ENCODE measurements around the gene VSIG10L.
A peak's percentile ranks its signal among the peaks of the same experiment; 100 is the strongest.

Gene VSIG10L

DNA sequence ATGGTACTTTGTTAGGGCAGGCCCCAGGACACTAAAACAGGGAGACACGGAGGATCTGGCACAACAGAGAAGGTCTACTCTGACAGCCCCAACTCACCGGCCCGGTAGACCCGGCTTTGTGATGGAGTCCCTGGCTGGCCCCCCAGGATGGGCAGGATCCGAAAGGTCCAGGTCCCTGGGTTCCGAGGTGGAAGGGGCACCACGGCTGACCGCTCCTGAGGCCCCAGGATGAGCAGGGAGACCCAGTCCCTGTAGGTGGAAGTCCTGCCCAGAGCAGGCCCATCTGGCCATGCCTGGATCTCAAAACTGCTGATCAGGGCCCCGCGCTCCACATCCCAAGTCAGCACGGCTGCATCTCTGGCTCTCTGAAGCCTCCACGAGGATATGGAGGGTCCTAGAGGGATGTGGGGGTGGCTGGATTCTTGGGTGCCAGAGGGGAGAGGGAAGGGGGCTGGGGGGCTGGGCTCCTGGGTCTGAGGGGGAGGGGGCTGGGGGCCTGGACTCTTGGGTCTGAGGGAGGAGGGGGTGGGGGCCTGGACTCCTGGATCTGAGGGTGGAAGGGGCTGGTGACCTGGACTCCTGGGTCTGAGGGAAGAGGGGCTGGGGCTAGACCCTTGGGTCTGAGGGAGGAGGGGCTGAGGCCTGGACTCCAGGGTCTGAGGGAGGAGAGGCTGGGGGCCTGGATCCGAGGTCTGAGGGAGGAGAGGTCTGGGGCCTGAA is 4.6 kb downstream of the VSIG10L start:
- Mint-ChIP-seq H3K36me3 (ENCODE audit: low read depth) (no peaks in the 10 kb centered on the region), H3K27ac (no peak overlapping the region), H3K9me3 (peaks cover 2% of the 10 kb centered on the region), H3K4me3 (no peak overlapping the region), H3K27me3 (peaks cover 3% of the 10 kb centered on the region), H3K4me1 (ENCODE audit: low read depth) (peaks cover 16% of the 10 kb centered on the region)
- DNase-seq, result no peak

DNA sequence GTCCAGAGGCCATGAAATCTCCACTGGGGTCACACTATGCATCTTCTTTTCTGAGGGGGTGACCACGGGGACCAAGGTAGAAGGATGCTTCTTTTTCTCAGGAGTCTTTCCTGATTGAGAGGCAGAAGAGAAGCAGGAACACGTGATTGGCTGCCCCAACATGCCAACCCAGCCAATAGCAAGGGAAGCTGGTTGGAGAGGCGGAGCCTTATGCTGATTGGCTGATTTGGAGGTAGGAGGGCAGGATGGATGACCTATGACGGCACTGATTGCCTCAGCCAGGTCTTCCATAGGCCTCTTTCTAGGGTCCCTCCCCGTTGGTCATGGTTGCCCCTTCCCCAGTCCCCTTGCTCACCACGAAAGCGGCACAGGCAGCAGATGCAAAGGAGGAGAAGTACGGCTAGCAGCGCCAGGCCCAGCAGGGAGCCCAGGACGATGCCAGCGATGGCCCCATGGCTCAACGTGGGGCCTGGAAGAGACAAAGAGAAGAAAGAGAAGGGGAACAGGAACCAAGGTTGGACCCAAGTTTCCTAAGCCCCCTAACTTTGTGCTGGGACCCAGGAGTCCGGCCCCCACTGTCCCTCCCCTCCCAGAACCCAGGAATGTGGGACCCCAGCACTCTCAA is 8.0 kb downstream of the VSIG10L start:
- no peak for DNase-seq
- H3K36me3 Mint-ChIP-seq (ENCODE audit: low read depth), result peaks cover 5% of the 10 kb centered on the region
- H3K4me3 Mint-ChIP-seq, result no peak overlapping the region
- peaks cover 2% of the 10 kb centered on the region for H3K9me3 Mint-ChIP-seq
- no peak overlapping the region for H3K27ac Mint-ChIP-seq
- H3K4me1 Mint-ChIP-seq (ENCODE audit: low read depth), result peaks cover 6% of the 10 kb centered on the region
- H3K27me3 Mint-ChIP-seq, result peaks cover 23% of the 10 kb centered on the region

DNA sequence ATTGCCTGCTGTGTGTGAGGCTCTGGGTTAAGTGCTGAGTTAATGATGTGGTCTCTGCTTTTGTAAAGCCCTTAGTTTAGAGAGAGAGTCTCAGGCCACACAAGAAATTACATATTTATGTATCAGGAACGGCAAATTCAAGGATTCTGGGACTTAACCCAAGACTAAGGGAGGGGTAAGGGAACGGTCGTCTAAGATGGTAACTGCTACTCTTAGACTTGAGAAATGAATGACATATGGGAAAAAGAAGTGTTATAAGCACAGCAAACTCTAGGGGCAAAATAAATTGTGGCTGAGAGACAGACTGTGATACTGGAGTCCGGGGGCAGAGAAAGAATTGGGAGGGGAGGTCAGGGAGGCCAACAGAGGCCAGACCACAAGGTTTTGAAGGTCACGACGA is 10.2 kb downstream of the VSIG10L start:
- peaks cover 7% of the 10 kb centered on the region for H3K4me1 Mint-ChIP-seq (ENCODE audit: low read depth)
- peaks cover 2% of the 10 kb centered on the region for H3K9me3 Mint-ChIP-seq
- peaks cover 5% of the 10 kb centered on the region for H3K36me3 Mint-ChIP-seq (ENCODE audit: low read depth)
- no peak overlapping the region for H3K4me3 Mint-ChIP-seq
- H3K27me3 Mint-ChIP-seq, result peaks cover 45% of the 10 kb centered on the region
- H3K27ac Mint-ChIP-seq, result no peak overlapping the region
- DNase-seq, result no peak

DNA sequence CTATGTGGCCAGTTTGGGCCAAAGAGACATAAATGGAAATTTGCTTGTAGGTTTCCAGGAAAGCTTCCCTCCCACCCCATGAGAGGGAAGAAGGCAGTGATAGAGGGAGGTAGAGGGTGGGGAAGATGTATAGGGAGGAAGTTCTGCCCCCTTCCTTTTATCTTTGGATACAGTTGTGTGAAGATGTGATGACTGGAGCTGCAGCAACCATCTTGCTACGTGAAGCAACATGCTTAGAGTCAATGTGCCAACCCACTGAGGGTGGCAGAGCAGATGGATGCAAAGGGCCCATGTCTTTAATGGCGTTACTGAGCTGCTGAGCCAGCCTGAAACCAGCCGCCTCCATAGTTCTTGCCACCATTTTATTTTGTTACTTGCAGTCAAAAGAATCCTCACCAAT is 10.7 kb downstream of the VSIG10L start:
- peaks cover 50% of the 10 kb centered on the region for H3K27me3 Mint-ChIP-seq
- peaks cover 7% of the 10 kb centered on the region for H3K4me1 Mint-ChIP-seq (ENCODE audit: low read depth)
- peaks cover 2% of the 10 kb centered on the region for H3K9me3 Mint-ChIP-seq
- H3K27ac Mint-ChIP-seq, result no peak overlapping the region
- H3K4me3 Mint-ChIP-seq, result no peak overlapping the region
- no peak for DNase-seq
- H3K36me3 Mint-ChIP-seq (ENCODE audit: low read depth), result peaks cover 5% of the 10 kb centered on the region

DNA sequence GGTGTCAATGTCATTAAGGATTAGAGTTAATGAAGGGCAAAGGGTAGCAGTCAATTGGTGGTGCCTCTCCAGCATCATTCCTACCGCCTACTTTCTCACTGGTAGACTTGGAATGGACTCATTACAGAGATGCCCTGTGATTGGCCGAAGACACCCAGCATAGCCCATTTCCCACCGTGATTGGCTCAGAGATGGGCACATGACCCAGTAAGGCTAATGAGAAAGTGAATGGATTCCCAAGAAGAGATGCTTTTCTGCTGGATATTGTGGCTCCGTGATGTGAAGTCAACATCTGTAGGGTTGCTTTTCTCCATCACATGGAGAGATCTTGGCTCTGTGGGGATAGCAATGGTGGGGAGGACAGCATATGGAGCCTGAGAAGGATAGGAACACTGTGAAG is 11.6 kb downstream of the VSIG10L start:
- Mint-ChIP-seq H3K36me3 (ENCODE audit: low read depth) (peaks cover 5% of the 10 kb centered on the region), H3K27me3 (peaks cover 58% of the 10 kb centered on the region), H3K9me3 (peaks cover 2% of the 10 kb centered on the region), H3K4me3 (no peak overlapping the region), H3K4me1 (ENCODE audit: low read depth) (peaks cover 10% of the 10 kb centered on the region), H3K27ac (no peak overlapping the region)
- no peak for DNase-seq

DNA sequence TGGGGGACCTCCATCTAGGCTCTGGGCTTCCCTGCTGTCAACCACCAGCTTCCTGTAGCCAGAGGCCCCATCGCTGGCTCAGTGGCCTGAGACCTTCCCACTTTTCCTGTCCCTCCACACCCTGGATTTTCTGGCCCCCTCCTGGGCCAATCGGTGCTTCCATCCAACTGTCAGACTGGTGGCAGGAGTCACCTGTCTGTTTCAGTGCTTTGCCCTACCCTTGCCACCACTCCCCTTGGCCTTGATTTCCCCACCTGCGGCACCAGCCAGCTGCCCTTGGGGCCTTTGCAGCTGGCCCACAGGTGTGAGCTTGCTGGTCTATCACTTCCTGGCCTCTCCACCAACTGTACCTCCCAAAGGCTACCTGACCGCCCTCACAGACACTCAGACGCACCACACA is 12.5 kb downstream of the VSIG10L start:
- H3K9me3 Mint-ChIP-seq, result peaks cover 2% of the 10 kb centered on the region
- no peak overlapping the region for H3K27ac Mint-ChIP-seq
- H3K4me3 Mint-ChIP-seq, result no peak overlapping the region
- H3K36me3 Mint-ChIP-seq (ENCODE audit: low read depth), result peaks cover 5% of the 10 kb centered on the region
- H3K27me3 Mint-ChIP-seq, result peaks cover 68% of the 10 kb centered on the region
- H3K4me1 Mint-ChIP-seq (ENCODE audit: low read depth), result peaks cover 10% of the 10 kb centered on the region
- no peak for DNase-seq

DNA sequence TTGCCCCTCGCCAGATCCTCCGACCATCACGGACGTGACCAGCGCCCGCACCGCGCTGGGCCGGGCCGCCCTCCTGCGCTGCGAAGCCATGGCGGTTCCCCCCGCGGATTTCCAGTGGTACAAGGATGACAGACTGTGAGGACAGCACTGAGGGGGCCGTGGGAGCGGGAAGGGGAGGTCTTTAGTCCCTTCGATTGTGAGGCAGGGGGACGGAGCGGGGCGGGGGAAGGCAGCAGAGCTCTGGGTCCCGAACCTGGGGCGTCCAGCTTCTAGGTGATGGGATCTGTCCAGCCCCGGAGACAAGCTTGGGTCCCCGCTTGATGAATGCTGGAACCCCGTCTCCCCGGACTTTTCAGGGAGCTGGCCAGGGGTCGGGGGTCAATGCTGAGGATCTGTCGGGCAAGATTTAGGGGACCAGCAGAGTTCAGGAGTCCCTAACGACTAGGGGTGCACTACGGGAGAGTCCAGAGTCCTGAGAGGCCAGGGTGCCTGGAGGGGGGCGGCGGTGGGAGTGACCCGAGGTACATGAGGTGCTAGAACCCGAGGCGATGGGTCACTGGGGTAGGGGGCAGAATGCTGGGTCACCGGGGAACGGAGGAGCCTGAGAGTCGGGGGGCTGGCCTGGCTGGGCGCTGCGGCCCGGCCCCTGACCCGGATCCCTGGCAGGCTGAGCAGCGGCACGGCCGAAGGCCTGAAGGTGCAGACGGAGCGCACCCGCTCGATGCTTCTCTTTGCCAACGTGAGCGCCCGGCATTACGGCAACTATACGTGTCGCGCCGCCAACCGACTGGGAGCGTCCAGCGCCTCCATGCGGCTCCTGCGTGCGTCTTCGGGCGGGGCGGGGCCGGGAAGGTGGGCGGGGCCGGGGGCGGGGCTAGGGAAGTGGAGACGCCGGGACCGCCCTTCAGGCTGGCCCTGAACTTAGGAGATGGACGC is 14.6 kb downstream of the VSIG10L start:
- peaks cover 10% of the 10 kb centered on the region for H3K4me1 Mint-ChIP-seq (ENCODE audit: low read depth)
- H3K27ac Mint-ChIP-seq, result no peak overlapping the region
- peak overlapping the region; percentile 52 for H3K4me3 Mint-ChIP-seq
- peaks cover 5% of the 10 kb centered on the region for H3K36me3 Mint-ChIP-seq (ENCODE audit: low read depth)
- H3K9me3 Mint-ChIP-seq, result peaks cover 2% of the 10 kb centered on the region
- peak; percentile 71 for DNase-seq
- peaks cover 87% of the 10 kb centered on the region for H3K27me3 Mint-ChIP-seq

DNA sequence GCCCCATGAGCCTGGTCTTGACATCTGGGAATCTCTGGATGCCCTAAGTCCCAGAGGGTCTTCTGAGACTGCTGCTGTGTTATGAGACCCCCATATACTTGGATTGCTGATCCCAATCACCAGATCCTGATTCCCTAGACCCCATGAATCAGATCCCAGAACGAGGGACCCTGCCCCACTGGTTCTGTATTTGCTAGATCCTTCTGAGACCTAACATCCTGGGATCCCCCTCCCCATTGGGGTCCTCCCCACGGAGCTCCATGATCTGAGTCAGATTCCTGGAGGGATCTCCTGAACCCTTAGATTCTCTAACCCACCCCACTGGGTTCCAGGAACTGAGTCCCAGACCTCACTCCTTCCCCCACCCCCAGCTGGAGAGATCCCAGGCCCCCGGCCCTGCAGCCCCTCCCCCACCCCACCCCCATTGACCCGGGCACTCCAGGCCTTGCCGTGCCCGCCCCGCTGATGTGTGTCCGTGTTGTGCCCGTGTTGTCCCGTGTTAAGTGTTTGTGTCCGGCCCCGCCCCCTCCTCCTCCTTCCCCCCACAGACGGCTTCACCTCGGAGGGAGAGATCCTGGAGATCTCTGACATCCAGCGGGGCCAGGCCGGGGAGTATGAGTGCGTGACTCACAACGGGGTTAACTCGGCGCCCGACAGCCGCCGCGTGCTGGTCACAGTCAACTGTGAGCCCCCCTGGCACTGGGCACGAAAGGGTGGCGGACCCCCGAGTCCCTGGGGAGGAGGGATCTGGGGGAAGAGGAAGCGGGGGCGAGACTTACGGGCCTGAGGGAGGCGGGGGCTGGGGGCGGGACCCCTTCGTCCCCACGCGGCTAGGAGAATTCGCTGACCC is 15.5 kb downstream of the VSIG10L start:
- peaks cover 2% of the 10 kb centered on the region for H3K36me3 Mint-ChIP-seq (ENCODE audit: low read depth)
- H3K27ac Mint-ChIP-seq, result no peak overlapping the region
- H3K27me3 Mint-ChIP-seq, result peaks cover 81% of the 10 kb centered on the region
- H3K4me1 Mint-ChIP-seq (ENCODE audit: low read depth), result peaks cover 10% of the 10 kb centered on the region
- DNase-seq, result no peak
- H3K4me3 Mint-ChIP-seq, result no peak overlapping the region
- H3K9me3 Mint-ChIP-seq, result peaks cover 2% of the 10 kb centered on the region

DNA sequence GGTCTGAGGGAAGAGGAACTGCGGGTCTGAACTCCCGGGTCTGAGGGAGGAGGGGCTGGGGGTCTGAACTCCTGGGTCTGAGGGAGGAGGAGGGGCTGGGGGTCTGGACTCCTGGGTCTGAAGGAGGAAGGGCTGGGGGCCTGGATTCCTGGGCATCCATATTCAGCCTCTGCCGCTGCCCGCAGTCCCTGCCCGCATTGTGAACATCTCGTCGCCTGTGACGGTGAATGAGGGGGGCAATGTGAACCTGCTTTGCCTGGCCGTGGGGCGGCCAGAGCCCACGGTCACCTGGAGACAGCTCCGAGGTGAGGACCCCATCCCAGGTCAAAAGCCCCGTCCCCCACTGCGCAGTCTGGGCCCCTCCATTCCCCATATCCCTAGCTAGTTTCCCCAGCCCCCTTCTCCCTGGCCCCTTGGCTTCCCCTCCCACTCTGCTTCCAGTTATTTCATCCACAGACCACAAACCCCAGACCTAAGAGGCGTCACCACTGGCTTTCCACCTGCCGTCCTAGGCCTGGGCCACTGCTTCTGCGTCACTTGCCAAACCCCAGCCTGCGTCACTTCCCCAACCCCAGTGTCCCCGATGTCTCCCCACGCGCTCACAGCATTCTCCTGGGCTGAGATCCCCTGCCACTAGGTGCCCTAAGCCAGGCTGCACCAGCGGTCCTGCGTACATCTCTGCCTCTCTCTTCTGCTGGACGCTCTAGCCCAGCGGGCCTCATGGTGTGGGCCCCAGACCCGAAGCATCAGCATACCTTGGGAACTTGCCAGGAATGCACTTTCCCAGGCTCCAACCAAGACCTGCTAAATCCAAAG is 16.6 kb downstream of the VSIG10L start:
- H3K36me3 Mint-ChIP-seq (ENCODE audit: low read depth), result no peaks in the 10 kb centered on the region
- H3K27ac Mint-ChIP-seq, result no peak overlapping the region
- peaks cover 10% of the 10 kb centered on the region for H3K4me1 Mint-ChIP-seq (ENCODE audit: low read depth)
- no peaks in the 10 kb centered on the region for H3K9me3 Mint-ChIP-seq
- H3K27me3 Mint-ChIP-seq, result peaks cover 82% of the 10 kb centered on the region
- H3K4me3 Mint-ChIP-seq, result no peak overlapping the region
- DNase-seq, result no peak

DNA sequence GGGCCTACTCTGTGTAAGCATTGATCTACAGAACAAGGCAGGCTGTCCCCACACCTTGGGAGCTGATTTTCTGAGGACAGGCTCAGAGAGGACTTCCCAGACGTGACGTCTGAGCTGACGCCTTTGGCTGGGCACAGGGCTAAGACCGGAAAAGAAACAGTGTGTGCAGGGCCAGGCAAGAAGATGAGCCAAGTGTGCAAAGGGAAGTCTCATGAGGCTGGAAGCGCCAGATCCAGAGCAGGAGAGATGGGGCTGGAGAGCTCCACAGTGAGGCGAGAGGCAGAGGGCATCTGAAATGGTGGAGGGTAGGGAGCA is 17.8 kb downstream of the VSIG10L start:
- Mint-ChIP-seq H3K27ac (no peak overlapping the region), H3K4me3 (no peak overlapping the region), H3K36me3 (ENCODE audit: low read depth) (no peaks in the 10 kb centered on the region)

DNA sequence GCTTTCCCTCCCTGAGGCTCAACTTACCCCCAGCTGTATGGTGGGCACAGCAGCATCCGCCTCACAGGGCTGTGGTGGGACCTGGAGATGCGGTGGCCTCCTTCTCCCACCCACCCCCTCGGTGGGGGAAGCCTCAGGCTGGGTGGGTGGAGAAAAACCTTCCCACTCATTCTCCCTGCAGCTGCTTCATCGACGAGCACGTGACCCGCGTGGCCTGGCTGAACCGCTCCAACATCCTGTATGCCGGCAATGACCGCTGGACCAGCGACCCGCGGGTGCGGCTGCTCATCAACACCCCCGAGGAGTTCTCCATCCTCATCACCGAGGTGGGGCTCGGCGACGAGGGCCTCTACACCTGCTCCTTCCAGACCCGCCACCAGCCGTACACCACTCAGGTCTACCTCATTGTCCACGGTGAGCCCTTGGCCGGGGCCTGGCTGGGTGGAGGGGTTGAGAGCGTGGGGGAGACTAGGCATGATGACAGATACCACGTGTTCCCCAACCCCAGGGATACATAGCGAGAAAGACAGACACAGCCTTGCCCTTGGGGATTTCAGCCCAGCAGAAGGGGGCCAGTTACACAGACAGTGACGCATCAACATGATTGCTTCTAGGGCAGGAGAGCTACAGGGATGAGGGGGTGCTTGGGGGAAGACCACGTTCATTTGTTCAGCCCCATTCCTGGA is 18.3 kb downstream of the VSIG10L start:
- DNase-seq, result no peak
- H3K9me3 Mint-ChIP-seq, result no peaks in the 10 kb centered on the region
- no peak overlapping the region for H3K4me3 Mint-ChIP-seq
- H3K36me3 Mint-ChIP-seq (ENCODE audit: low read depth), result no peaks in the 10 kb centered on the region
- no peak overlapping the region for H3K27ac Mint-ChIP-seq
- peaks cover 10% of the 10 kb centered on the region for H3K4me1 Mint-ChIP-seq (ENCODE audit: low read depth)
- H3K27me3 Mint-ChIP-seq, result peaks cover 79% of the 10 kb centered on the region

More for the DNA sequence above, 17.8 kb downstream of the VSIG10L start:
- Mint-ChIP-seq H3K4me1 (ENCODE audit: low read depth) (peaks cover 10% of the 10 kb centered on the region), H3K9me3 (no peaks in the 10 kb centered on the region), H3K27me3 (peaks cover 79% of the 10 kb centered on the region)
- no peak for DNase-seq

DNA sequence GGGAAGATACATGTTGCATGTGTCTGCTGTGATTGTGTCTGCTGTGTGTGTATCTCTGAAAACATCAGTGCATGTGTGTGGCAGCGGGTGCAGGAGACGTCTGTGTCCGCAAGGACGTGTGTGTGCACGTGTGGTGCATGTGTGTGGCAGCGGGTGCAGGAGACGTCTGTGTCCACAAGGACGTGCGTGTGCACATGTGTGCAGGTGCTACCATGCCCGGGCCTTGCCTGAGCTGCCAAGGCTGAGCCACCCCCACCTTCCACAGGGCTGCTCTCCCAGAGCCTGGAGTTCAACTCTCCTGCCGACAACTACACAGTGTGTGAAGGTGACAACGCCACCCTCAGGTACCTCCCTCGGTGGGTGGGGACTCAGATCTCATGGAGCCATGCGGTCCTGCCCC is 20.1 kb downstream of the VSIG10L start:
- DNase-seq, result no peak
- H3K36me3 Mint-ChIP-seq (ENCODE audit: low read depth), result no peaks in the 10 kb centered on the region
- H3K4me3 Mint-ChIP-seq, result no peak overlapping the region
- no peak overlapping the region for H3K27ac Mint-ChIP-seq
- peaks cover 72% of the 10 kb centered on the region for H3K27me3 Mint-ChIP-seq
- peaks cover 3% of the 10 kb centered on the region for H3K4me1 Mint-ChIP-seq (ENCODE audit: low read depth)
- H3K9me3 Mint-ChIP-seq, result no peaks in the 10 kb centered on the region

DNA sequence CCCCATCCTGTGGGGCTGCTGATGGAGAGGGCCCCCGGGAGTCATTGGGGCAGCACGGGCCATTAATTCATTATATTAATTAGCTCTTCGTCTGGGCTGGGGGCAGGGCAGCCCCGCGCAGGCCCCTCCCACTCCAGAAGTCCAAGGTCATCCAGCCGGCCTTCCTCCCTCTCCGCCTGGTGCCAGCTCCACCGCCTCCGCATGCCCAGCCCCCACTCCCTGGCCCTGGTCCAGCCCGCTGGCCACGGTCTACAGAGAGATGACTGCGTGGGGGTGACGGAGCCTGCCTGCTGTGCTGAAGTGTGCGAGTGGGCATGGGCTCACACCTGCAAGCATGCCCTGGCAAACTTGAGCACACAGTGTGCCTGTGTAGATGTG is 21.7 kb downstream of the VSIG10L start:
- Mint-ChIP-seq H3K27ac (no peak overlapping the region), H3K4me3 (no peak overlapping the region), H3K9me3 (peaks cover 2% of the 10 kb centered on the region), H3K4me1 (ENCODE audit: low read depth) (no peaks in the 10 kb centered on the region), H3K27me3 (peaks cover 59% of the 10 kb centered on the region), H3K36me3 (ENCODE audit: low read depth) (no peaks in the 10 kb centered on the region)
- no peak for DNase-seq

Measured in activated T-cell treated with anti-CD3 and anti-CD28 coated beads, Interleukin-2, amount 50 U/mL, for 24 hours (primary cell).